OCI-M2 (cell line): Measurements from ENCODE around the gene ZNF543.
"Not testable (repeated sequence)": the region's sequence is repeated elsewhere in the genome, so short reads cannot be mapped to it uniquely, and the experiment has no call there.

Experiments
- DNase-seq: peaks from one replicate; lab custom pipeline; 2025; ENCODE audit not compliant: unreplicated experiment; lab: John Stamatoyannopoulos, UW

ZNF543 gene

DNA sequence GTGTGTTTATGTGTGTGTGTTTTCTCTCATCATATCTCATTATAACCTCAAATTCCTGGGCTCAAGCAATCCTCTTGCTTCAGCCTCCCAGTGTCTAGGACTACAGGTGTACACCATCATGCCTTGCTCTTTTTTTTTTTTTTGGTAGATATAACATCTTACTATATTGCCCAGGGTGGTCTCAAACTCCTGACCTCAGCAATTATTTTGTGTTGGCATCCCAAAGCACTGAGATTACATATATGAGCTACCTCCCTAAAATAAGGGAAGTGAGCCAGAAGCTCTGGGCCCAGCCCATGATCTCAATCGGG lies 448 bp upstream of the ZNF543 start:
- no peak for DNase-seq

DNA sequence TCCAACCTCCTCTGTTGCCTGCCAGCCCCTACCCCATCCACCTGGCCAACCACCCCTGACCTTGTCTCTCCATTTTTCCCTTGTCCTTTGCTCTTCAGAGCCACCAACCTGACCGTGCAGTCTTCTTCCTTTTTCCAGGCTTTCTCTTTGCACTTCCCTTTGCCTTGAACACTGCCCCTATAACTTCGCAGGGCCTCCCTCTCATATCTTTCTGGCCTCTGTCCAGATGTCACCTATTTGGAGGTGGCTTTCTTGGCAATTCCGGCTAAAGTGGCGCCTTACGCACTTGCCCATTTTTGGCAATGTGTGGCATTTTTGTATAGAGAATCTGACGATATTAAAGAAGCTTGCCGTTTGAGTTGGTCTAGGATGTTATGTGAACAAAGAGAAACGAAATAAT lies 844 bp downstream of the ZNF543 start:
- no peak for DNase-seq

GRCh38 chr19:57321751-57322150 lies 1.5 kb downstream of the ZNF543 start:
- DNase-seq, result no peak

DNA sequence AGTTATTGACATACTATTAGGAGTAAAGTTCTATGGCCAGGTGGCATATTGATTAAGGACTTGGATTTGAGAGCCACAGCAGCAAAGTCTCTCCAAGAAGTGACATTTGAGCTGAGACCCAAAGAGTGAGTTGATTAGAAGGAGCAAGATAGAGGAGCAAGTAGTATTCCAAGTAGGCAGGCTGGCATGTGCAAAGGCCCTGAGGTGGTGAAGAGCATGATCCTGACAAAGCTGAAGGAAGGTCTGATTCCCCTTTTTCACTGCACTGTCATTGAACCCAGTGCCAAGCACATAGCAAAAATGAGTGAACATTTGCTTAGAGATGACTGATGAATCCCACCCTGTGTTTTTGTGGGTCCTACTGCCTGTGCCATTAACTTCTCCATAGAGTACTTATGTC lies 4.7 kb downstream of the ZNF543 start:
- no peak for DNase-seq

- no peak for DNase-seq
These were observed 7.7 kb downstream of the ZNF543 start for GRCh38 chr19:57327993-57328392.

GRCh38 chr19:57334191-57334590 lies 13.9 kb downstream of the ZNF543 start:
- no peak for DNase-seq

- no peak for DNase-seq
These were observed 18.6 kb downstream of the ZNF543 start for GRCh38 chr19:57338877-57339276.

DNA sequence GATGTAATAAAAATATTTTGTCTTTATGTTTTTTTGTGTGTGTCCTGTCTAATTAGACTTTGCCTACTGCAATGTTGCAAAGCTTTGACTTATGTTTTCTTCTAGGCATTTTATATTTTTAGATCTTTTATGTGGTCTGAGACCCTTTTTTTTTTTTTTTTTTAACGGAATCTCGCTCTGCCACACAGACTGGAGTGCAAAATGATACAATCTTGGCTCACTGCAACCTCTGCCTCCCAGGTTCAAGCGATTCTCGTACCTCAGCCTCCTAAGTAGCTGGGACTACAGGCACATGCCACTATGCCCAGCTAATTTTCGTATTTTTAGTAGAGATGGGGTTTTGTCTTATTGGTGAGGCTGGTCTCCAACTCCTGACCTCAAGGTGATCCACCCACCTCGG lies 22.3 kb downstream of the ZNF543 start:
- no peak for DNase-seq

DNA sequence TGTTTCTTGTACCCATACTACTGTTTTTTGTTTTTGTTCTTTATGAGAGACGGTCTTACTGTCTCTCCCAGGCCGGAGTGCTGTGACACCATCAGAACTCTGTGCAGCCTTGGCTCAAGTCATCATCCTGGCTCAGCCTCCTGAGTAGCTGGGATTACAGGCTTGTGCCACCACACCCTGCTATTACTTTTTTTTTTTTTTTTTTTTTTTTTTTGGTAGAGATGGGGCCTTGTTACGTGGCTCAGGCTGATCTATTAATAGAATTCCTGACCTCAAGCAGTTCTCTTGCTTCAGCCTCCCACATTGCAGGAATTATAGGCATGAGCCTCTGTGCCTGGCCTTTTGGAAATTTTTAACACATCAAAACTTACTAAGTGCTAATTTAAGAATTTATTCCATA lies 27.9 kb downstream of the ZNF543 start:
- no peak for DNase-seq

DNA sequence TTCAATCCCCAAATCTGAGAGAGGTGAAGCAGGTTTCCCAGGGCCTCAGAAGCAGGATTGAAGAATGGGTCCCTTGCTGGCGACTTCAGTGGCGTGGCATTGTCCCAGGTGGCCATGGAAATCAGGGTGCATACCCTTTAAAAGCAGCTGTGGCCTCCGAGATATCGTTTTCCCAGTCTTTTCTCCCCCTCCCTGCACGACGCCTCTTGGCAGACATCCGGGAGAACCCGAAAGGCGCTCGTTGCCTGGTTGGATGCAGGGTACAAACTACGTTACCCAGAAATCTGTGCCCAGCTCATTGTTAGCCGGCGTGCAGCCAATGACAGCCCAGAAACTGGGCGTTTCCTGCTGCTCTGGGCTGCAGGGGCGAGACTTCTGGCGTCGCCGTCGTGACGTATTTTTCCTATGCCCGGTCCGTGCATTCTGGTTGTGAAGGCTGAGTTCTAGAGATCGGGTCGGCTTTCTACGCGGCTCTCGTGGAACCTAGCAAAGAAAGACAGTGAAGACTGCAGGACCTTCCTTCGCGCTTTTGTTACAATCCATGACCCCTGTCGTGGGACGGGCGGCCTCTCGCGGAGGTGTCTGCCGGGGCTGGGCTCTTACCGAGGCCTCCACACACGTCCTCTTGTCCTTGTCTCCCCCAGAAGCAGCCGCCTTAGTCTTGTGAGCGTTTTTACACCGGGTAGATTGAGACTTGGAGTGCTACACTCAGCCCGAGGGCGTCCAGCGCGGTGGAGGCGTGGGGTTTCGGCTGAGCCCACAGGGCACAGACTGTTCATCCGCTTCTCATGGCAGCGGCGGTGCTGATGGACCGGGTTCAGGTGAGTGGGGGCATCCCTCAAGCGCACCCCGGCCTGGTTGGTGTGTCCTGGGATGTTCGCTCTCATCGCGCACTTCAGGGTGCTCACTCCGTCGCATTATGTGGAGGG lies 30.9 kb downstream of the ZNF543 start, which contains the start of gene ZNF304:
ZNF304 (plus strand) TSS at position 395 of the 929 bp plus-strand sequence; CDS start at position 789, 394 bp downstream.
- DNase-seq, result peak; percentile 86

DNA sequence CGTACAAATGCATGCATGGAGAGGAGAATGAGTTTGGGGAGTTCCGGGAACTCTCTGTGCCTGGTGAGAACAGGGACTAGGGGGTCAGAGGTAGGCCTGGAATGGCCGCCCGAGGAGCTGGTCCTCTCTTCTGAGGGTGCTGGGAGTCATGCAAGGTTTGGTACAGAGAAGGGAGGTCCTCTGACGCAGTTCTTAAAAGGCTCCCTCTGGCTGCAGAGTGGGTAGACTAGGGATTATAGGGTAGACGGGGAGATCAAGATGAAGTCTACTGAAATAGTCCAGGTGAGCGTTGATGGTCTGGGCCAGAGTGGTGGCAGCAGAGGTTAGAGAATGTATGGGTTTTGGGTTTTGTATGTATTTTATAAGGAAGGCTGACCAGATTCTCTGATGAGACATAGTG lies 31.6 kb downstream of the ZNF543 start:
- DNase-seq, result no peak

- DNase-seq, result no peak
These were observed 35.6 kb downstream of the ZNF543 start for GRCh38 chr19:57355916-57356315.

GRCh38 chr19:57357406-57357805 lies 37.1 kb downstream of the ZNF543 start:
- no peak for DNase-seq

DNA sequence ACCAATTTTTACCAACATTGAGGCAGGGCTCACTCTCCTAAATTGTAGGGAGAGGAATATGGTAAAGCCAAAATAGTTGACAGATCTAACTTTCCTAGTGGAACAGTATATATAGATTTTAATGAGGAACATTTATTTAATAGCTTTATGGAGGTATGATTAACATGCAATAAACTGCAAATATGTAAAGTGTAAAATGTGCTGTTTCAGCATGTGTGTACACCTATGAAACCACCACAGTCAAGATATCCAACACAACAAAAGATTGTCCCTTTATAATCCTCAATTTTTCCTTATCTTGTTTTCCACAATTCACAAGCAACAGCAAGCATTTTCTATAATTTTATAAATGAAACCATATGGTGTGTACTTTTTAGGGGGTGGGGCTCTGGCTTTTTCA lies 39.0 kb downstream of the ZNF543 start:
- no peak for DNase-seq

DNA sequence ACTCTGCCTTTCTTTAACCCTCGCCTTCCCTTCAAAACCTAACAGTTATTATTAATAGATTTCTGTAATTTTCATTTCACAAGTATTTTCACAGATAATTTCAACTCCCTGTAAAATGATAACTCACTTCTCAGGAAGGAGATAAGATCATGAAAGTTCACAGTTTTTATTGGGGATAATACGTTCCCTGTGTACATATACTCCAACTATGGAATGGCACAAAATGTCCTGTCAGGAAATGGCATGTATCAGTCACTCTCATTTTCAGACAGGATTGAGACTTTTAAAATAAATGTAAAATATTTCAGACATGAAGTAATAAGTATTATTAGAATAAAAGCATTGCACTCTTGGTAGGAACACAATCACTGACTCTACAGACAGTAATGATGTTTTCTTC lies 42.1 kb downstream of the ZNF543 start:
- no peak for DNase-seq

- peak; percentile 96 for DNase-seq
These were observed 42.9 kb downstream of the ZNF543 start, which contains the start of the genes TRAPPC2B and ZNF547 for GRCh38 chr19:57362997-57363687. Gene TRAPPC2B (plus strand): TSS chr19:57363551. CDS start chr19:57364834, 1,283 bp downstream. Gene ZNF547 (plus strand): TSS chr19:57363551. CDS start chr19:57368556, 5,005 bp downstream.

DNA sequence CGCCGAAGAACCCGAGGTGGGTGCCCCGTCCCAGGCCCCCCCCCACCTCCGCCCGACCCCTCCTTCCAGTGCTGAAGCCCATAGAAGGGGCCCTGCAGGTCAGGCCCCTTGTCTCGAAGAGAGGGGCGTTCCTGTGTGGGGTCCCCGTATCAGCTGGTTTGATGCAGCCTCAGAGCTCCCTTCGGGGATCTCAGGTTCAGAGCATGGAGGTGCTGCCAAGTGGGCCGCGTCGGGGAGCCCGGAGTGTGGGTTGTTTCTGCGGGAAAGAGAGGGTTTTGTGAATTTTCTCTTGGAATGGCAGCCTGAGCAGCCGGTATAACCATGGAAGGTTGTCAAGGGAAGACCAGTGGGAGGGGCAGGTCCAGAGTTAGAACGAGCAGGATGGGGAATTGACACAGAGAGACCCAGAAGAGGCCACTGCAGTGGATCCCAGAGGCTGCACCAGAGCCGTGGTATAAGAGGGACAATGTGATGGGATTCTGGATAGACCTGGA lies 43.5 kb downstream of the ZNF543 start:
- no peak for DNase-seq

DNA sequence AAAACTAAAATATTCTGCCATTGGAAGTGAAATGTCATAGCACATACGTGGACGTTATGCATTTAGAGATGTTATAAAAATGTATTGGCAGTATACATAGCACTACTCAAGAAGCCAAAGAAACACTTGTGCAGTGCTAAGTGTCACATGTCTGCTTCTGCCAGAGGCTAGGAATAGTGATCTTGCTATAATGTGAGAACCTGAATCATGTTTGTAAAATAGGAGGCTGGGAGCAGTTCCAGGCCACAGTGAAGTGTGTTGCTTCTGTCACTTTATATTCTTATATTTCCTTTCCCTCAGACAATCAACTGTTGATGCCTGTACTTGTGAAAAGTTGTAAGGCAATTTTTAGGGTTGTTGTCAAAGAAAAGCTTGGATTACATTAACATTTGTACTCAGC lies 46.5 kb downstream of the ZNF543 start:
- DNase-seq, result no peak

DNA sequence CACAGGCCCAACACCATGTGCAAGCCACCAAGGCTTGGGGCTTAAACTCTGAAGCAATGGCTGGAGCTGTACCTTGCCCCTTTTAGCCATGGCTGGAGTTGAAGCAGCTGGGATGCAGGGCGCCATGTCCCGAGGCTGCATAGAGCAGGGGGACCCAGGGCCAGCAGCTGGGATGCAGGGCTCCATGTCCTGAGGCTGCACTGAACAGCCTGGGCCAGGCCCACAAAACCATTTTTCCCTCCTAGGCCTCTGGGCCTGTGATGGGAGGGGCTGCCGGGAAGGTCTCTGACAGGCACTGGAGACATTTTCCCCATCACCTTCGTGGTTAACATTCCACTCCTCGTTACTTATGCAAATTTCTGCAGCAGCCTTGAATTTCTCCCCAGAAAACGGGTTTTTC lies 53.9 kb downstream of the ZNF543 start:
- no peak for DNase-seq

DNA sequence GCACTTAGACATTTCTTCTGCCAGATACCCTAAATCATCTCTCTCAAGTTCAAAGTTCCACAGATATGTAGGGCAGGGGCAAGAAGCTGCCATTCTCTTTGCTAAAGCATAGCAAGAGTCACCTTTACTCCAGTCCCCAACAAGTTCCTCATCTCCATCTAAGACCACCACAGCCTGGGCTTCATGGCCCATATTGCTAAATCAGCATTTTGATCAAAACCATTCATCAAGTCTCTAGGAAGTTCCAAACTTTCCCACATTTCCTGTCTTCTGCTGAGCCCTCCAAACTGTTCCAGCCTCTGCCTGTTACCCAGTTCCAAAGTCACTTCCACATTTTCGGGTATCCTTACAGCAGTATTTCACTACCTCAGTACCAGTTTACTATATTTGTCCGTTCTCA lies 54.4 kb downstream of the ZNF543 start:
- not testable (repeated sequence) for DNase-seq

- DNase-seq, result no peak
These were observed 55.9 kb downstream of the ZNF543 start for GRCh38 chr19:57376151-57376550.
